ENCODE results near the gene KRTAP9-7.
A peak's percentile ranks its signal among the peaks of the same experiment; 100 is the strongest.

Gene KRTAP9-7

DNA sequence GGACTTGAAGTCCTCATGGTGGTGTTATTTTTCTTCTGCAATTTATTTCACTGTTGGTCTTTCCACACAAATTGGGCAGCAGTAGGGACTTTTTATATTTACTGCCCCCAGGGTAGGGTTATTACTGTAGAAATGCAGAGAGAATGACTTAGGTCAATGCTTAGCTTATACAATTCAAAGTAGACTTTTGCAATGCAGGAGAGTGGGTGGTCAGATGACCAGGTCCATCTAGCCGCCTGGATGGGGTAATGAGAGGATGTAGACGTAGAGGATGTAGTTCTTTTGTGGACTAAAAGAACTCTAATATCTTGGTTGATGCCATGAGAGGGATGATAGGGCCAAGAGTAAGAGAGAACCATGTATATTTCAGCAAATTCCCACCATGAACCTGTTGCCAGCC lies 42.7 kb downstream of the KRTAP9-7 start:
- CTCF ChIA-PET, result no interaction called here
- POLR2A ChIA-PET, result no interaction called here
- no peak for DNase-seq (ENCODE audit: extremely low spot score)

DNA sequence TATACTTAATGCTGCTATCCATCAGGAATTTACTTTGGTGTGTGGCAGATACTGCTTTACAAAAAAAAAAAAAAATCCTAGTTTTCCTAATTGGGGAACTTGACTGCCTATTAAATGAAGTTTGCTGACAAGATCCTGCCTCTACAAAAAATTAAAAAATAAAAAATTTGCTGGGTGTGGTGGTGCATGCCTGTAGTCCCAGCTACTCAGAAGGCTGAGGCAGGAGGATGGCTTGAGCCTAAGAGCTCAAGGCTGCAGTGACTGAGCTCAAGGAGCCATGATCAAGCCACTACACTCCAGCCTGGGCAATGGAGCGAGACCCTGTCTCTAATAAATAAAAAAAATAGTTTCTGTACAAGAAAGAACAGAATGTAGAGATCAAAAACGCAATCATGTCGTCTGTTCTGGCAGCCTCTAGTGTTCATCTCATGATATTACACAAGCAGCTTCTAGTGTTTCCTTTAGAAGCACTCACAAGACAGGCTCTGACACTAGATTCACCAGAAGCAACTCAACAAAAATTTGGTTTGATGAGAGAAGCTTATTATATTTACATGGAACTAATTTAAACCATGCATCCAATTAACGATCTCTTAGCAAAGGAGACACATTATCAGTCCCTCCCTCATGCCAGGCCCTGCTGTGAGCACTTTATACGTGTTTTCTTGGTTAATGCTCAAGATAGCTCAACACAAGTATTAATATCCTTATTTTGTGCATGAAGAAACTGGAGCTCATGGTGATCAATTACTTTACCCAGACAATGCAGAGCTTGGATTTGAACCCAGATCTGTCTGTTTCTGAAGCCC lies 46.8 kb downstream of the KRTAP9-7 start:
- ChIA-PET CTCF (interaction anchor here (0.6 to 2.3 kb wide), 16 partner anchors 8 to 467 kb away, joined by 3 to 7 read pairs (median 4); partner anchors contain the start of genes KRTAP16-1 and KRTAP29-1), POLR2A (no interaction called here)
- DNase-seq (ENCODE audit: extremely low spot score), result peak; percentile 22
- TF ChIP-seq, protein P1, sequence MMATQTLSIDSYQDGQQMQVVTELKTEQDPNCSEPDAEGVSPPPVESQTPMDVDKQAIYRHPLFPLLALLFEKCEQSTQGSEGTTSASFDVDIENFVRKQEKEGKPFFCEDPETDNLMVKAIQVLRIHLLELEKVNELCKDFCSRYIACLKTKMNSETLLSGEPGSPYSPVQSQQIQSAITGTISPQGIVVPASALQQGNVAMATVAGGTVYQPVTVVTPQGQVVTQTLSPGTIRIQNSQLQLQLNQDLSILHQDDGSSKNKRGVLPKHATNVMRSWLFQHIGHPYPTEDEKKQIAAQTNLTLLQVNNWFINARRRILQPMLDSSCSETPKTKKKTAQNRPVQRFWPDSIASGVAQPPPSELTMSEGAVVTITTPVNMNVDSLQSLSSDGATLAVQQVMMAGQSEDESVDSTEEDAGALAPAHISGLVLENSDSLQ (IDR thresholded peaks at IDR 0.05), result no peak
- TF ChIP-seq ARNT (IDR thresholded peaks at IDR 0.05), result no peak
- TF ChIP-seq FOXA1 (IDR thresholded peaks at IDR 0.05), result no peak
- TF ChIP-seq TARDBP (IDR thresholded peaks at IDR 0.05), result no peak
- TF ChIP-seq SUZ12 (IDR thresholded peaks at IDR 0.05), result no peak
- TF ChIP-seq ZNF384 (IDR thresholded peaks at IDR 0.05), result no peak
- no peak for TF ChIP-seq SP1 (IDR thresholded peaks at IDR 0.05)
- no peak for TF ChIP-seq HDGF (IDR thresholded peaks at IDR 0.05; ENCODE audit: borderline replicate concordance)
- no peak for TF ChIP-seq FOXM1 (IDR thresholded peaks at IDR 0.05; ENCODE audit: borderline replicate concordance)
- no peak for TF ChIP-seq BHLHE40 (IDR thresholded peaks at IDR 0.05; ENCODE audit: borderline replicate concordance)
- no peak for TF ChIP-seq CTBP1 (IDR thresholded peaks at IDR 0.05; ENCODE audit: borderline replicate concordance)
- no peak for TF ChIP-seq LEF1 (IDR thresholded peaks at IDR 0.05; ENCODE audit: borderline replicate concordance)
- TF ChIP-seq L3MBTL2 (conservative IDR thresholded peaks at IDR 0.05), result no peak
- no peak for TF ChIP-seq NFRKB (IDR thresholded peaks at IDR 0.05)
- TF ChIP-seq FOXK2 (IDR thresholded peaks at IDR 0.05), result no peak
- TF ChIP-seq ELF4 (IDR thresholded peaks at IDR 0.05), result no peak

More for the DNA sequence above, 42.7 kb downstream of the KRTAP9-7 start:
- TF ChIP-seq, protein P1 (IDR thresholded peaks at IDR 0.05), result no peak
- TF ChIP-seq BHLHE40 (IDR thresholded peaks at IDR 0.05; ENCODE audit: borderline replicate concordance) (no peak), FOXA1 (IDR thresholded peaks at IDR 0.05) (no peak), L3MBTL2 (conservative IDR thresholded peaks at IDR 0.05) (no peak), FOXM1 (IDR thresholded peaks at IDR 0.05; ENCODE audit: borderline replicate concordance) (no peak), NFRKB (IDR thresholded peaks at IDR 0.05) (no peak), ZNF384 (IDR thresholded peaks at IDR 0.05) (no peak), LEF1 (IDR thresholded peaks at IDR 0.05; ENCODE audit: borderline replicate concordance) (no peak), CTBP1 (IDR thresholded peaks at IDR 0.05; ENCODE audit: borderline replicate concordance) (no peak), TARDBP (IDR thresholded peaks at IDR 0.05) (no peak), HDGF (IDR thresholded peaks at IDR 0.05; ENCODE audit: borderline replicate concordance) (no peak), FOXK2 (IDR thresholded peaks at IDR 0.05) (no peak), SP1 (IDR thresholded peaks at IDR 0.05) (no peak), ELF4 (IDR thresholded peaks at IDR 0.05) (no peak), SUZ12 (IDR thresholded peaks at IDR 0.05) (no peak), ARNT (IDR thresholded peaks at IDR 0.05) (no peak)

DNA sequence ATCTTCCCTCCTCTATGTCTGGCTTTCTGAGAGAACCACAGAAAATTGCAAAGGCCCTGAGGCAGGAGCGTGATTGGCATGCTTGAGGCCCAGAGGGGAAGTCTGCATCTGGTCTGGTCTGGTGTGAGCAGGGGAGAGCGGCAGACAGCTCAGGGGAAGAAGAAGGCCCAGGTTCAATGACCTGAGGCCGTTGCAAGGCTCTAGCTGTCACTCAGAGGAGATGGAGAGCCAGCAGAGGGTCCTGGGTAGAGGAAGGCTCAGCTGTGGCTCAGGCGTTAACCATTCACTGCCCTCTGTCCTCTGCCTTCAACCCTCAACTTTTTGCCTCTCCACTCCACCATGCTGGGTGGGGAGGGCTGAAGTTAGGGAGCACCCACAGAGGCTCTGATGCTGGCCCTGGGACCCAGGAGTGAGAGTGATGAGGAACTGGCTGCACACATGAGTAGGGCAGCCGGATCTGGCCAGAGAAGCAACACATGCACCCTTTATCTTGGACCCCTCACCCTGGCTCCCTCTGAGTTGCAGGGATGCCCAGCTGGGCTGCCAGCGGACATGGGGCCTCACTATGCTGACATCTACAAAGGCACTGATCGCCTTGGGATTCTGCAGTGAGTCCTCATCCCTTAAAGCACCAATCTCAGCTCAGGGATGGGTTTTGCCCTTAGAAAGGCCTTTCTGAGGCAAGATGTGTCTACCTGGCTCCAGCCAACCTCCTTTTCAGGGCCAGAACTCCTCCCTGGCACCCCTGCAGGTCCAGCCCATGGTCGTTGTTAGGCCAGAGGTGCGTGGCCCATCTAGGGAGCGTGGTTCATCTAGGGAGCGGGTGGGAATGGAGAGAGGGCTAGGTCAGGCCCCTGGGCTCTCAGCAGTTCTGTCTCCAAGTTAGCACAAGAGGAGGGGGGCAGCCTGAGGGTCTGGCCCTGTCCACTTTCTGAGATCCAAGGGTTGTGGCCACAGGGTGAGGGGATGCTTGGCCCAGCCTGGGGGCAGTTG lies 47.7 kb downstream of the KRTAP9-7 start:
- ChIA-PET POLR2A (no interaction called here), CTCF (interaction anchor here (0.6 to 2.3 kb wide), 16 partner anchors 8 to 747 kb away, joined by 3 to 7 read pairs (median 4); partner anchors contain the start of genes KRTAP16-1 and KRTAP29-1)
- TF ChIP-seq FOXK2 (IDR thresholded peaks at IDR 0.05) (no peak), FOXM1 (IDR thresholded peaks at IDR 0.05; ENCODE audit: borderline replicate concordance) (no peak), ARNT (IDR thresholded peaks at IDR 0.05) (no peak), HDGF (IDR thresholded peaks at IDR 0.05; ENCODE audit: borderline replicate concordance) (no peak), NFRKB (IDR thresholded peaks at IDR 0.05) (no peak)

DNA sequence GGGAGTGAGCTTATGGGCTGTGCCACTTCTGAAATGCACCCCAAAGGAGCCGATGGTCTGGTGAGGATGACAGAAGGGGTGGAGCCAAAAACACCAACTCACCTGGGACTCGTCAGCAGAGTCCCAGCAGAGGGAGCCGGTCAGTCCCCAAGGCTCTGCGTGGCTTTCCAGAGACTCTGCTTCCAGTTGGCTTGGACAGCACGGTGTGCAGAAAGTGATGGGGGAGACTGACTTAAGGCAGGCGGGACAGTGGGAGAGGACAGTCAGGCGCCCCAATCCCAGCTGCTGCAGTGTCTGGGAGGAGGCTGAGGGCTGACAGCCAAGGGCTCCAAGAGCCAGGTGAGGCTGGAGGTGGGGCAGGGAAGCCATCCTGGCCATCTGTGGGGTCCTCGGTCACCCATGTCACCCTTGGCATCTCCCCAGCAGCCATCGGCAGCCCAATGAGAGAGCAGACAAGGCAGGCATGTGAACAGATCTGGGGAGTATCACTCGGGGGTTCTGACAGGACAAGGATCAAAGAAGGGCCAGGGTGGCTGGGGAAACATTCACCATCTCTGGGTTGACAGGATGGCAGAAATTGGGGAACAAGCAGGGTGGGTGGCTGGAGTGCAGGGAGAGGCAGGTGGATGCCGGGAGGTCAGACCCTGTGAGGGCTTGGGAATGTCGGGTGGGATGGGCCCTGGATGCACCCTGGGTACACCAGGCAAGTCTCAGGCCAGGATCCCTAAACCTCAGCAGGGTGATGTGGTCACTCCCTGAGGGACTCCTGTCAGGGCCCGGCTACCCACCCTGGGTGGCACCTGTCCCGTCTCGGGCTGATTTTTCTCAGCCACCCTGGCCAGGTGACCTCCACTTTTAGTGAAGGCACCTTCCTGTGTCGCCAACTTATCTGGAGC lies 48.9 kb downstream of the KRTAP9-7 start:
- no peak for DNase-seq (ENCODE audit: extremely low spot score)
- ChIA-PET POLR2A (no interaction called here), CTCF (no interaction called here)
- TF ChIP-seq ELF4 (IDR thresholded peaks at IDR 0.05) (no peak), FOXA1 (IDR thresholded peaks at IDR 0.05) (no peak), NFRKB (IDR thresholded peaks at IDR 0.05) (no peak), ZNF384 (IDR thresholded peaks at IDR 0.05) (no peak), SUZ12 (IDR thresholded peaks at IDR 0.05) (no peak), L3MBTL2 (conservative IDR thresholded peaks at IDR 0.05) (no peak), FOXK2 (IDR thresholded peaks at IDR 0.05) (no peak), TARDBP (IDR thresholded peaks at IDR 0.05) (no peak), FOXM1 (IDR thresholded peaks at IDR 0.05; ENCODE audit: borderline replicate concordance) (no peak), LEF1 (IDR thresholded peaks at IDR 0.05; ENCODE audit: borderline replicate concordance) (no peak)
- TF ChIP-seq, protein P1 (IDR thresholded peaks at IDR 0.05), result no peak

More for the DNA sequence above, 47.7 kb downstream of the KRTAP9-7 start:
- no peak for DNase-seq (ENCODE audit: extremely low spot score)
